Effector memory CD4-positive, alpha-beta T cell (primary cell): Measurements from ENCODE around the gene BPIFB6.

Source experiments
- DNase-seq, 3 donors: peaks; one replicate each; pipeline ENCODE4 v3.0.0-alpha.2; 2020
- H3K27ac ChIP-seq: 2 replicates; pipeline ENCODE4 v1.7.0; 2013; ENCODE audit warnings: mild to moderate bottlenecking, low read length, moderate library complexity; ENCODE audit not compliant: insufficient read depth, poor library complexity, severe bottlenecking
- H3K27me3 ChIP-seq: replicated peaks from 2 replicates; pipeline ENCODE4 v1.7.0; 2013; ENCODE audit warnings: mild to moderate bottlenecking, low read length; ENCODE audit not compliant: insufficient read depth, control insufficient read depth, poor library complexity, severe bottlenecking
- H3K36me3 ChIP-seq: 2 replicates; pipeline ENCODE4 v1.7.0; 2013; ENCODE audit warnings: mild to moderate bottlenecking, low read length, moderate library complexity; ENCODE audit not compliant: control insufficient read depth, insufficient read depth
- H3K4me1 ChIP-seq: 2 replicates; pipeline ENCODE4 v1.7.0; 2013; ENCODE audit warnings: low read length, mild to moderate bottlenecking; ENCODE audit not compliant: control insufficient read depth, insufficient read depth, poor library complexity, severe bottlenecking
- H3K4me3 ChIP-seq: 2 replicates; pipeline ENCODE4 v1.7.0; 2013; ENCODE audit warnings: low read length, low read depth, mild to moderate bottlenecking; ENCODE audit not compliant: insufficient read depth, poor library complexity, severe bottlenecking
- H3K9me3 ChIP-seq: 2 replicates; pipeline ENCODE4 v1.7.0; 2013; ENCODE audit warnings: mild to moderate bottlenecking, low read length, moderate library complexity; ENCODE audit not compliant: control insufficient read depth

The BPIFB6 gene

DNA sequence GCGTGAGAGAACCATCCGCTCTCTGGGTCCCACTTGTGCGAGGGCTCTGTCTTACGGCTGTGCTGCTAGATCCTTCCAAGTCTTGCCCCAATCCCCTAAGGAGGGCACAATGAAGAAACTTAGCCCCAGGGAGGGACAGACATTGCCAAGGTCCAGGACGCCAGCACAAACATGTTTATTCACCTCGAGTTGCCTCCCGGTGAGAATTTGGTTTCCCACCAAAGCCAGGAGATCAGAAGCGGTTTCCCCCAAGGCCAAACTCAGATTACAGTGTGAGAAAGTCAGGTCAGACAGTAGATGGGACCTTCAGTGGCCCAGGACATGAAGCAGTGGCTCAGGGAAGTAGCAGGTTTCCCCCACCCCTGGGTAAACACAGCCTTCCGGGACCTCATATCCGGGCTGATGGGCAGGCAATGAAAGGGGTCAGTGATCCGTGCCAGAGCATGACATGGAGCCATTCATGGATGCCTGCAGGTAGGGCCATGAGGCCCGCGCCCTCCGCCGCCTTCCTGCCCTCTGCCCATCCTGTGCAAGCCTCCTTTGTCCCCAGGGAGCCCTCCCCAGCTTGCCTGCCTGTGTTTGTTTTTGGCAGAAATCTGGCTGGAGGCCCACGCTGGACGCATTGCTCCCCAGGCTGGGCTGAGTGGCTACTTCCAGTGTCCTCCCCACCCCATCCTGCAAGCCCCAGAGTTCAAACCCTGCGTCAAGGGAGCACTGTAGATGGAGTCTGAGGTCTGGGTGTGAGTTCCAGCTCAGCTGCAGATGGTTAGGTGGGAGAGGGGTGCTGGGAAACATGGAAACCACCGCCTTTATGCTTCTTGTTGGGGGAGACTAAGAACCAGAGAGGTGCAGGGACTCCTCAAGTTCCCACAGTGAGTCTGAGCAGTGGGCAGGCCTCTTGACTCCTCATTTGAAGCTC, 22.0 kb upstream of the BPIFB6 start:
- Histone ChIP-seq H3K4me1 (no peaks in the 10 kb centered on the region), H3K4me3 (no peak overlapping the region), H3K27ac (no peak overlapping the region), H3K27me3 (no peaks in the 10 kb centered on the region), H3K9me3 (no peaks in the 10 kb centered on the region), H3K36me3 (no peaks in the 10 kb centered on the region)
- no peak for DNase-seq

GRCh38 chr20:33010133-33010504, 21.3 kb upstream of the BPIFB6 start:
- Histone ChIP-seq H3K36me3 (no peaks in the 10 kb centered on the region), H3K27ac (no peak overlapping the region), H3K9me3 (no peaks in the 10 kb centered on the region), H3K27me3 (no peaks in the 10 kb centered on the region), H3K4me3 (no peak overlapping the region), H3K4me1 (no peaks in the 10 kb centered on the region)
- no peak for DNase-seq

GRCh38 chr20:33010674-33011449, 20.6 kb upstream of the BPIFB6 start:
- Histone ChIP-seq H3K4me3 (no peak overlapping the region), H3K27me3 (no peaks in the 10 kb centered on the region), H3K9me3 (no peaks in the 10 kb centered on the region), H3K36me3 (no peaks in the 10 kb centered on the region), H3K4me1 (no peaks in the 10 kb centered on the region), H3K27ac (no peak overlapping the region)
- no peak for DNase-seq

GRCh38 chr20:33012327-33013189, 18.9 kb upstream of the BPIFB6 start:
- no peaks in the 10 kb centered on the region for H3K9me3 ChIP-seq
- H3K27ac ChIP-seq = no peak overlapping the region
- peaks cover 3% of the 10 kb centered on the region for H3K4me1 ChIP-seq
- no peaks in the 10 kb centered on the region for H3K36me3 ChIP-seq
- DNase-seq = no peak
- H3K4me3 ChIP-seq = no peak overlapping the region
- no peaks in the 10 kb centered on the region for H3K27me3 ChIP-seq

- Histone ChIP-seq H3K4me1 (peaks cover 3% of the 10 kb centered on the region), H3K27me3 (no peaks in the 10 kb centered on the region)
These were observed 17.6 kb upstream of the BPIFB6 start for GRCh38 chr20:33013701-33014326.

GRCh38 chr20:33014336-33015113, 16.9 kb upstream of the BPIFB6 start:
- H3K27me3 ChIP-seq = no peaks in the 10 kb centered on the region

More at GRCh38 chr20:33013701-33014326, 17.6 kb upstream of the BPIFB6 start:
- Histone ChIP-seq H3K9me3 (no peaks in the 10 kb centered on the region), H3K36me3 (no peaks in the 10 kb centered on the region), H3K27ac (no peak overlapping the region), H3K4me3 (no peak overlapping the region)
- no peak for DNase-seq

DNA sequence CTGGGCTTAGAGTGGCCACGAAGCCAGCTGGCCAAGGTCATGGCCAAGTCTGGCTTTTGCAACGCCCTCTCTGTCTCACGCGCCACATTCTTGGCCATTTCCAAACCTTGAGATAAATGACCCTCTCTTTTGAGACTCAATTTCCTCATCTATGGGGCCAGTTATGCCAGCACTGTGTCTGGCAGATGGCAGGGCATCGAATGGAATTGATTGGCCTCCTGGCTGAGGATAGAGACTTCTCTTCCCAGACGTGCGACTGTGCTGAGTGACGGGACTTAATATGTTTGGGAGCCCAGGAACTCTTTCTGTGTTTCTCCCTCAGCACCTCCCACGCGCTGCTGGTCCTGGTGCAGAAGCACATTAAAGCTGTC, 16.3 kb upstream of the BPIFB6 start:
- DNase-seq = no peak
- no peak overlapping the region for H3K4me3 ChIP-seq
- no peaks in the 10 kb centered on the region for H3K27me3 ChIP-seq
- H3K9me3 ChIP-seq = no peaks in the 10 kb centered on the region
- H3K4me1 ChIP-seq = peaks cover 3% of the 10 kb centered on the region
- no peaks in the 10 kb centered on the region for H3K36me3 ChIP-seq
- no peak overlapping the region for H3K27ac ChIP-seq

More at GRCh38 chr20:33014336-33015113, 16.9 kb upstream of the BPIFB6 start:
- Histone ChIP-seq H3K36me3 (no peaks in the 10 kb centered on the region), H3K27ac (no peak overlapping the region), H3K4me1 (peaks cover 3% of the 10 kb centered on the region), H3K4me3 (no peak overlapping the region), H3K9me3 (no peaks in the 10 kb centered on the region)
- DNase-seq = no peak

DNA sequence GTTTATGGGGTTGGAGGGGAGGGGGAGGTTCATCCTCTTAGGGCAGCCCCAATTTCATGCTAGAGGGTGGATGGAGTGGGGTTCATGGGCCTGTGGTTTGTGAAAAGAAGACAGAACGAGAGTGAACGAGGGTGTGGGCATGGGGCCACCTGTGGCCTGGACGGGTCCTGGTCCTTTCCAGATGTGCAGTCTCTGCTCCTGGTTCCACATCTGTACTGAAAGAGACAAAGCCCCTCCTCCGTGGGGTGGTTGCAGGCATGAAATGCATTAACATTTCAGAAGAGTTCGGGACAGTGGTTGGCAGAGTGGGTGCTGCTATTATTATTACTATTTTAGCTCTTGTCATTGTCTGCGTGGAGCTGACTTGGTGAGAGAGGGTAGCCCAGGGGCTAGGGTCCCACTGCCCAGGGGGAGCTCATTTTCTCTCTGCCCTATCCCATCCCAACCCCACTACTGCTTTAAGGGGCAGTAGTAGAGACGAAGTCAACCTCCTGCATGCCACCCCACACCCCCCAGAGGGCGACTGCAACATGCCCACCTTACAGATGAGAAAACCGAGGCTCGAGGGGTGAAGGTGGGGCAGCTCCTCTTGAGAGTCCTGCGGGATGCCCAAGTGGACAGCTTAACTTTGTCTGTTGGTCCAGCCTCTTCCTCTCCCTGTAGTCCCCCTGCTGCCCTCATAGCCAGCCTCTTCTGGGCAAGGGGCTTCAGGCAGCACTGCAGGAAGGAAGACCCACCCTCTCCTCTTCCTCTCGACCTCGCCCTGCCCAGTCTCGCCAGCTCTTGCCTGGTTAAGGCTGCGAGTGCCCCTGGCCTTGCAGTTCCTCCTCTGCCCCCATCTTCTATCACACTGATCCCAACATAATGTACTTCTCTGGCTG, 15.5 kb upstream of the BPIFB6 start:
- Histone ChIP-seq H3K4me1 (peaks cover 3% of the 10 kb centered on the region), H3K27me3 (no peaks in the 10 kb centered on the region), H3K4me3 (no peak overlapping the region), H3K9me3 (no peaks in the 10 kb centered on the region), H3K27ac (no peak overlapping the region), H3K36me3 (no peaks in the 10 kb centered on the region)
- DNase-seq = no peak
